HL-60/S4 (cell line): ENCODE data around the gene RNF2.
"Not testable (repeated sequence)": the region's sequence is repeated elsewhere in the genome, so short reads cannot be mapped to it uniquely, and the experiment has no call there.

Source experiments
- in situ Hi-C: fragments of 300-500 bp; cut with MboI; formaldehyde crosslinking; loops from 2 replicates; pipeline ENCODE4 v1.14.3; 2022; ENCODE audit warnings: low sequenced_read_pairs

Gene RNF2

GRCh38 chr1:185046668-185047067 lies 1.3 kb downstream of the RNF2 start:
- in situ Hi-C loops: loop anchor here (10.0 kb wide), 1 partner anchor 118 kb away; no protein-coding TSS in a partner anchor

- in situ Hi-C loops: loop anchor here (10.0 kb wide), 1 partner anchor 115 kb away; no protein-coding TSS in a partner anchor
These were observed 4.3 kb downstream of the RNF2 start for GRCh38 chr1:185049670-185050069.

- in situ Hi-C loops: no loop called here
These were observed 5.6 kb downstream of the RNF2 start for GRCh38 chr1:185050823-185051451.

DNA sequence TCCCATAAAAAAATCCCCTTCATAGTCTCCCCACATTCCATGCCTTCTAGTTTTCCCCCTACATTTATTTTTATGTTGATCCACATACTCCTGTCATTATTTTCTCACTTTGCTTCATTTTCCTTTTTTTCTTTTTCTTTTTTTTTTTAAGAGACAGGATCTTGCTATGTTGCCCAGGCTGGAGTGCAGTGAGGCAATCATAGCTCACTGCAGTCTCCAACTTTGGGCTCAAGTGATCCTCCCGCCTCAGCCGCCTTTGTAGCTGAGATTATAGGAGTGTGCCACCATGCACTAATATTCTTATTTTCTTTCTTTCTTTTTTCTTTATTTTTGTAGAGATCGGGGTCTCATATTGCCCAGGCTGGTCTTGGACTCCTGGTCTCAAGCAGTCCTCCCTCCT lies 7.8 kb downstream of the RNF2 start:
- in situ Hi-C loops: no loop called here

DNA sequence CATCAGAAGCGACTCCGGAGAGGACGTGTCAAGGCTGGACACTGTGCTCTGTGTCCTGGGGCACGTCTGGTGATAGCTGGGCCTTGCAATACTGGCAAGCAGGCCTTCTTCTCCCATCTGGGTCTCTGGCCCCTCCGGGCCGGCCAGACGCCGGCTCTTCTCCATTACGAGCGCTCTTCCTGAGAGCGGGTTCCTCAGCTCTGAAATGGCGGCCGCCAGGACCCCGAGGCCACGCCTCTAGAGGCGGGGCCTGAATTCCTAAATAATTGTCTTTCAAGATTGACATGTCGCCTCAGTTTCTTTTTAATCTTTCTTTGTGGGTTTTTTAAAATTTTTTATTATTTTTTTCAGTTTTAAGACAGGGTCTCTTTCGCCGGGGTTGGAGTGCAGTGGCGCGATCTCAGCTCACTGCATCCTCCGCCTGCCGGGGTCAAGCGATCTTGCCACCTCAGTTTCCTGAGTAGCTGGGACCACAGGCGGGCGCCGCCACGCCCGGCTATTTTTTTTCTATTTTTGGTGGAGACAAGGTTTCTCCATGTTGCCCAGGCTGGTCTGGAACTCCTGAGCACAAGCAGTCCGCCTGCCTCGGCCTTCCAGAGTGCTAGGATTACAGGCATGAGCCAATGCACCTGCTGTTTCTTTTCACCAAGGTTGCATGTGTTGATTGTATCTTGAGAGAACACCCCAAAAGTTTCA lies 9.2 kb downstream of the RNF2 start:
- in situ Hi-C loops: no loop called here

- in situ Hi-C loops: no loop called here
These were observed 12.8 kb downstream of the RNF2 start for GRCh38 chr1:185058110-185058509.

- in situ Hi-C loops: no loop called here
These were observed 13.5 kb downstream of the RNF2 start for GRCh38 chr1:185058876-185059275.

- in situ Hi-C loops: no loop called here
These were observed 14.7 kb downstream of the RNF2 start for GRCh38 chr1:185059950-185060571.

DNA sequence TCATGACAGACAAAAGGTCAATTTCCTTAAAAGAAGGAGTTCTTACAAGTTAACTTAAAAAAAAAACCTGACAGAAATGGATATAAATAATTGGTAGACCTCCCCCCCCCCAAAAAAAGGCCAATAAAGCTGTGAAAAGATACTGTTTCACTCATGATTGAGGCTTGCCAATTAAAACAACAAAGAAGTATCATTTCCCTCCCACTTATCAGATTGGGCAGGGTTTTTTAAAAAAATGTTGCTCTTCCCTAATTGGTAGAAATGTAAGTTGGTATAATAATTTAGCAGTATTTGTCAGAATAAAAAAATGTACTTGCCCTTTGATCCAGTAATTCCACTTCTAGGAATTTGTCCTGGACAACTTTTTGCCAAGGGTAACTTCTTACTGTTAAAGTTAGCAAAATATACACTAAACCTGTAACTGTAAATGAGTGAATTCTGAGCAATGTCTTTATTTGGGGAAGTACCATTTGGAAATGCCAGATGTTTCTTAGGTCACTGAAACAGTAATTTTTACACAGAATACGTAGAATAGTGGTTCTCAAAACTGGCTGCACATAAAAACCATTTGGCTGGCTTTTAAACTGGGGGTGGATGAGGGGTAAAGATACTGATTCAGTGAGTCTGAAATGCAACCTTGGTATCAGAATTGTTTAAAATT lies 17.5 kb downstream of the RNF2 start:
- in situ Hi-C loops: no loop called here

DNA sequence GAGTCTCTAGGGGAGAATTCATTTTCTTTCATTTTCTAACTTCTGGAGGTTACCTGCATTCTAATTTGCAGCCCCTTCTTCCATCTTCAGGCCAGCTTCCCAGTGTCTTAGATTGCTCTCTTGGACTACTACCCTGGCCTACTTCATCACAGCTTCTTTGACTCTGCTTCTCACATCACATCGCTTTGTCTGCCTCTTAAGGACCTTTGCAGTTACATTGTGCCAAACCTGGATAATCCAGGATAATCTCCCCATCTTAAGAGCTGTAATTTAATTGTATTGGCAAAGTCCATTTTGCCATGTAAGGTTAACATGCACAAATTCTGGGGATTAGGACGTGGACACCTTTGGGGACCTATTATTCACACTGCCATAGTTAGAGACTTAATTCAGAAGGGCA lies 18.4 kb downstream of the RNF2 start:
- in situ Hi-C loops: no loop called here

- in situ Hi-C loops: not testable (repeated sequence)
These were observed 19.6 kb downstream of the RNF2 start for GRCh38 chr1:185065006-185065405.

- in situ Hi-C loops: no loop called here
These were observed 20.8 kb downstream of the RNF2 start for GRCh38 chr1:185066181-185066580.

- in situ Hi-C loops: no loop called here
These were observed 23.0 kb downstream of the RNF2 start for GRCh38 chr1:185068341-185068740.

DNA sequence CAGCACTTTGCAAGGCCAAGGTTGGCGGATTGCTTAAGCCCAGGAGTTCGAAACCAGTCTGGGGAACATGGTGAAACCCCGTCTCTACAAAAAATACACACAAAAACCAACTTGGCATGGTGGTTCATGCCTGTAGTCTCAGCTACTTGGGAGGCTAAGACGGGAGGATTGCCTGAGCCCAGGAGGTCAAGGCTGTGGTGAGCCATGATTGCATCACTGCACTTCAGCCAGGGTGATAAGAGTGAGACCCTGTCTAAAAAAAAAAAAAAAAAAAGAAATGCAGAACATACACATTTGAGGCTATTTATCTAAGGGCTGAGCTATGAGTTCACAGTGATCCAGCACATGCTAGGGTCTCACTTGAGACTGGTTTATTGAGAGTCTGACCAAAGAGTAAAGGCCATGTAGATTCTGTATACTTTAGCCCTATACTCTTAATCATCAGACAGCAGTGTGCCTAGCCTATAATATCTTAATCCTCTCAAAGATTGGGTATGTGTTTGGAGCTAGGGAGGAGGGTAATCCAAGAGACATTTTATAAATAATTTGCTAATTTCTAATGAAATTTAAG lies 23.9 kb downstream of the RNF2 start:
- in situ Hi-C loops: no loop called here

DNA sequence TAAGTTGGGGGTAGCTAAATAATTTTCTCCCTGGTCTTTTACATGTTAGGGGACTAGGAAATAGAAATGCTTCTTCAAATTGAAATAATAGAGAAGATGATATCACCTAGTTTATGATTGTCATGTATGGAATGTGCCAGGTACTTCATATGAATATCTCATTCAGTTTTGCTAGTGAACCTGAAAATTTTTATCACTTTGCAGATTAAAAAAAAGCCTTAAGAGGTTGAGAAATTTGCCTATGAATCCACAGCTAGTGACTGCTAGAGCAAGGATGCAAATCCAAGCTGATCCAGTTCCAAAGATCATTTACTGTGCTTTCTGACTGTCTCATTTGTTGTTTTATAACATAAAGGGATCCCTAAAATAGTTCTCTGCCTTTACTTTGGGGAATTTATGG lies 24.7 kb downstream of the RNF2 start:
- in situ Hi-C loops: no loop called here

DNA sequence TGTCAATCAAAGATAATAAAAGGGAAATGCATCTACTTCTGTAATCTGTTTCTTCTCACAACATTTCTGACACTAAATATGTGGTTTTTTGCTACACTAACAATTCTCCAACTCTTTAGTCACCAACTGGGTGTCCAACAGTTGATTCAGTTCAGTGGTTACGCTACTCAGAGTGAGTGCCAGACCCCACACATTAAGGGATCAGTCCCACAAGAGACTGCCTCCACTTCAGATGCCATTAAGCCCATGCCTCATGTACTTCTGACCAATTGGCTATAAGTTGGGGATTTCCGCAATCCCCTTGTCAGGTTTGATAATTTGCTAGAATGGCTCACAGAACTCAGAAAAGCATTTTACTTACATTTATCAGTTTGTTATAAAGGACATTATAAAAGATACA lies 28.4 kb downstream of the RNF2 start:
- in situ Hi-C loops: no loop called here

- in situ Hi-C loops: no loop called here
These were observed 28.9 kb downstream of the RNF2 start for GRCh38 chr1:185074307-185074706.

- in situ Hi-C loops: no loop called here
These were observed 30.1 kb downstream of the RNF2 start for GRCh38 chr1:185075476-185075875.

GRCh38 chr1:185077374-185077773 lies 32.0 kb downstream of the RNF2 start:
- in situ Hi-C loops: no loop called here

GRCh38 chr1:185080422-185080821 lies 35.1 kb downstream of the RNF2 start:
- in situ Hi-C loops: no loop called here

DNA sequence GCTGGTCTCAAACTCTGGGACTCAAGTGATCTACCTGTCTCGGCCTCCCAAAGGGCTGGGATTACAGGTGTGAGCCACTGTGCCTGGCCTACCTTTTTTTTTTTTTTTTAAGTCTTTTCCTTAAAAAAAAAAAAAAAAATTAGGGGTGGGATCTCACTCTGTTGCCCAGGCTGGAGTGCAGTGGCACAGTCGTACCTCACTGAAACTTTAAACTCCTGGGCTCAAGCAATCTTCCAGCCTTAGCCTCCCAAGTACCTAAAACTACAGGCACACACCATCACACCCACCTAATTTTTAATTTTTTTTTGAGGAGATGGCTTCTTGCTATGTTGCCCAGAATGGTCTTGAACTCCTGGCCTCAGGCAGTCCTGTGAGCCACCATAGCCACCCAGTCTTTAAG lies 38.5 kb downstream of the RNF2 start:
- in situ Hi-C loops: no loop called here
